Fibroblast of lung (primary cell): ENCODE data around the gene FABP2. TPM values are rescaled to one million over a fixed set of nuclear protein-coding genes. Genes with fewer than 3 reads are reported as not detected.

Source experiments
- DNase-seq, 2 donors: peaks; one replicate each; pipeline versions ENCODE4 v3.0.0 to v3.0.0-alpha.2; 2010; ENCODE audit warnings: low read depth in 2 of 2
- H2AFZ ChIP-seq: 2 replicates; pipeline ENCODE4 v1.5.1; 2012; ENCODE audit warnings: low read length, control low read depth, inconsistent platforms
- H3K27ac ChIP-seq: 2 replicates; pipeline ENCODE4 v1.5.1; 2011; ENCODE audit warnings: low read length, control low read depth; ENCODE audit not compliant: insufficient read depth
- H3K27me3 ChIP-seq: 2 replicates; pipeline ENCODE4 v1.5.1; 2011; ENCODE audit warnings: mild to moderate bottlenecking, low read length; ENCODE audit not compliant: control insufficient read depth, insufficient read depth
- H3K36me3 ChIP-seq: 2 replicates; pipeline ENCODE4 v1.5.1; 2011; ENCODE audit warnings: low read length; ENCODE audit not compliant: control insufficient read depth, insufficient read depth
- H3K4me1 ChIP-seq: 2 replicates; pipeline ENCODE4 v1.5.1; 2011; ENCODE audit warnings: low read length; ENCODE audit not compliant: control insufficient read depth, insufficient read depth; ENCODE audit errors: extremely low read depth
- H3K4me2 ChIP-seq: 2 replicates; pipeline ENCODE4 v1.5.1; 2011; ENCODE audit warnings: low read length, control low read depth; ENCODE audit not compliant: insufficient read depth; ENCODE audit errors: extremely low read depth
- H3K4me3 ChIP-seq, 4 experiments: fragments of 200-600 bp in 1 of 4; sonication (generic) in 1 of 4; replicated peaks in 1 of 4; 2 replicates each; pipeline ENCODE4 v1.5.1; 2011 to 2016; ENCODE audit warnings: low read length in 4 of 4, low read depth in 3 of 4, mild to moderate bottlenecking in 3 of 4, control low read depth in 2 of 4, inconsistent platforms in 1 of 4, mixed read lengths in 1 of 4; ENCODE audit not compliant: insufficient read depth in 1 of 4; ENCODE audit errors: control extremely low read depth in 1 of 4
- H3K79me2 ChIP-seq: 2 replicates; pipeline ENCODE4 v1.5.1; 2012; ENCODE audit warnings: mild to moderate bottlenecking, low read length, inconsistent platforms; ENCODE audit not compliant: control insufficient read depth, insufficient read depth
- H3K9ac ChIP-seq: 2 replicates; pipeline ENCODE4 v1.5.1; 2011; ENCODE audit warnings: mild to moderate bottlenecking, low read length, control low read depth; ENCODE audit not compliant: insufficient read depth
- H3K9me3 ChIP-seq: 2 replicates; pipeline ENCODE4 v1.5.1; 2012; ENCODE audit warnings: low read depth, low read length; ENCODE audit not compliant: control insufficient read depth, insufficient read depth
- H4K20me1 ChIP-seq: 2 replicates; pipeline ENCODE4 v1.5.1; 2011; ENCODE audit warnings: low read length; ENCODE audit not compliant: control insufficient read depth, insufficient read depth; ENCODE audit errors: extremely low read depth
- EZH2 ChIP-seq: IDR thresholded peaks from 2 replicates; pipeline ENCODE4 v1.5.1; 2012; ENCODE audit warnings: low read length, control low read depth, mild to moderate bottlenecking; ENCODE audit errors: missing control alignments
- polyA plus RNA-seq, 2 donors: library from polyadenylated mRNA; depleted of rRNA in 1 of 2; stranded (reverse) in 1 of 2; unstranded in 1 of 2; fragments of >200 nt; gene quantifications; 2 replicates each; pipeline ENCODE4 v1.2.1, GENCODE V29; 2011 to 2012; ENCODE audit warnings: missing spikeins in 1 of 2
- total RNA-seq: library from RNA; depleted of rRNA; stranded (reverse); fragments of >200 nt; gene quantifications from 2 replicates; pipeline ENCODE4 v1.2.1, GENCODE V29; 2014
- TF ChIP-seq, protein P1 (sequence below), 2 donors: IDR thresholded peaks in 1 of 2; conservative IDR thresholded peaks in 1 of 2; 1 replicate in 1 of 2; 2 replicates in 1 of 2; pipeline ENCODE4 v1.5.1; 2011 to 2012; ENCODE audit warnings: low read length in 2 of 2, control low read depth in 1 of 2, inconsistent platforms in 1 of 2, low read depth in 1 of 2, mild to moderate bottlenecking in 1 of 2

FABP2 gene
- total and polyA plus RNA-seq, 2 donors (not counting 1 experiment from before 2014, with no cell fraction given), result not detected

DNA sequence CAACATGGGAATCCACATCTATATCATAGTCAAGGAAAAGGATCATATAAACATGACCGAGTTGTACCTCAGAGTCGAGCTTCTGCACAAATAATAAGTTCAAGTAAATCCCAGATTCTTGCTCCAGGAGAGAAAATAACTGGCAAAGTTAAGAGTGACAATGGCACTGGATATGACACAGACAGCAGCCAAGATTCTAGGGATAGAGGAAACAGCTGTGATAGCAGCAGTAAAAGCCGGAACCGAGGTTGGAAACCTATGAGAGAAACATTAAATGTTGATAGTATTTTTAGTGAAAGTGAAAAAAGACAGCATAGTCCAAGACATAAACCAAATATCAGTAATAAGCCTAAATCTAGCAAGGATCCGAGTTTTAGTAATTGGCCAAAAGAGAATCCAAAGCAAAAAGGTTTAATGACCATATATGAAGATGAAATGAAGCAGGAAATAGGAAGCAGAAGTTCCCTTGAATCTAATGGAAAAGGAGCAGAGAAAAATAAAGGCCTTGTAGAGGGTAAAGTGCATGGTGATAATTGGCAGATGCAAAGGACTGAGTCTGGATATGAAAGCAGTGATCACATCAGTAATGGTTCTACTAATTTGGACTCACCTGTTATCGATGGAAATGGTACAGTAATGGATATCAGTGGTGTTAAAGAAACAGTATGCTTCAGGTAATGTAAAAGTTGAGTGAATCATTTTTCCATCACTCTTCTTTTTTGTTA is 50.4 kb downstream of the FABP2 start:
- H3K9me3 ChIP-seq, result no peaks in the 10 kb centered on the region
- H3K9ac ChIP-seq, result no peak overlapping the region
- peaks cover 2% of the 10 kb centered on the region for H3K36me3 ChIP-seq
- no peak overlapping the region for H3K27ac ChIP-seq
- DNase-seq, result no peak
- no peak overlapping the region for H2AFZ ChIP-seq
- no peaks in the 10 kb centered on the region for H3K79me2 ChIP-seq
- no peak overlapping the region for H3K4me2 ChIP-seq
- no peak overlapping the region for H3K4me3 ChIP-seq
- no peaks in the 10 kb centered on the region for H4K20me1 ChIP-seq
- no peaks in the 10 kb centered on the region for H3K27me3 ChIP-seq
- no peaks in the 10 kb centered on the region for H3K4me1 ChIP-seq
- no peak for TF ChIP-seq EZH2
- TF ChIP-seq, protein P1, sequence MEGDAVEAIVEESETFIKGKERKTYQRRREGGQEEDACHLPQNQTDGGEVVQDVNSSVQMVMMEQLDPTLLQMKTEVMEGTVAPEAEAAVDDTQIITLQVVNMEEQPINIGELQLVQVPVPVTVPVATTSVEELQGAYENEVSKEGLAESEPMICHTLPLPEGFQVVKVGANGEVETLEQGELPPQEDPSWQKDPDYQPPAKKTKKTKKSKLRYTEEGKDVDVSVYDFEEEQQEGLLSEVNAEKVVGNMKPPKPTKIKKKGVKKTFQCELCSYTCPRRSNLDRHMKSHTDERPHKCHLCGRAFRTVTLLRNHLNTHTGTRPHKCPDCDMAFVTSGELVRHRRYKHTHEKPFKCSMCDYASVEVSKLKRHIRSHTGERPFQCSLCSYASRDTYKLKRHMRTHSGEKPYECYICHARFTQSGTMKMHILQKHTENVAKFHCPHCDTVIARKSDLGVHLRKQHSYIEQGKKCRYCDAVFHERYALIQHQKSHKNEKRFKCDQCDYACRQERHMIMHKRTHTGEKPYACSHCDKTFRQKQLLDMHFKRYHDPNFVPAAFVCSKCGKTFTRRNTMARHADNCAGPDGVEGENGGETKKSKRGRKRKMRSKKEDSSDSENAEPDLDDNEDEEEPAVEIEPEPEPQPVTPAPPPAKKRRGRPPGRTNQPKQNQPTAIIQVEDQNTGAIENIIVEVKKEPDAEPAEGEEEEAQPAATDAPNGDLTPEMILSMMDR (conservative IDR thresholded peaks at IDR 0.05 in 1 of 2, IDR thresholded peaks at IDR 0.05 in 1 of 2; ENCODE audit: low read depth in 1 of 2, low read length in 2 of 2), result no peak

DNA sequence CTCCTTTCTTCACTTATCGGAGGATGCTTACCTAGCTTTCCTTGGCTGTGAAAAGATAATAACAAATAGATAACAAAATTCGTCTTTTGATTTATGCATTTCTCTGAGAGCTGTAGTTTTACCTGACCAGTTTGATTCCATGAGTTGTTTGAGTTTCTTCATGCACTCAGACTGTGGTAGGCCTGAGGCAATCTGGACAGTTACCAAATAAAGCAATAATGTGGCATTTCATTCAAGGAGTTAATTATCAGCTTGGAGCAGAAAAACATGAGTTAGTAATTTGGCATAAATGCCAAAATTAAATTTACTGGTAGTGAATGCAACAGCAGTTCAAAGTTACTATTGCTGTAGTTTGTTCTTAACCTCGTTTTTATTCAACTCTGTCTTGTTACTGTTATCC is 53.5 kb downstream of the FABP2 start:
- peaks cover 3% of the 10 kb centered on the region for H3K36me3 ChIP-seq
- no peaks in the 10 kb centered on the region for H3K27me3 ChIP-seq
- H3K79me2 ChIP-seq, result no peaks in the 10 kb centered on the region
- no peaks in the 10 kb centered on the region for H3K4me1 ChIP-seq
- no peaks in the 10 kb centered on the region for H4K20me1 ChIP-seq
- no peak overlapping the region for H3K4me2 ChIP-seq
- no peak overlapping the region for H2AFZ ChIP-seq
- no peak overlapping the region for H3K9ac ChIP-seq
- no peak for DNase-seq
- H3K9me3 ChIP-seq, result no peaks in the 10 kb centered on the region
- TF ChIP-seq EZH2, result no peak
- TF ChIP-seq, protein P1 (conservative IDR thresholded peaks at IDR 0.05 in 1 of 2, IDR thresholded peaks at IDR 0.05 in 1 of 2; ENCODE audit: low read depth in 1 of 2, low read length in 2 of 2), result no peak
- no peak overlapping the region for H3K27ac ChIP-seq
- no peak overlapping the region for H3K4me3 ChIP-seq

Other genes with a start within 250 kb of the FABP2 start
- gene MYOZ2, start 186.3 kb downstream of the FABP2 start, total RNA-seq, result 0.17 and 0.26 TPM in 2 replicates
- gene MYOZ2, start 186.3 kb downstream of the FABP2 start, polyA plus RNA-seq, result 0.55 and 0.59 TPM in 2 replicates
- 90.7 and 102 TPM in 2 replicates for gene USP53, start 109.4 kb downstream of the FABP2 start, total RNA-seq
- gene USP53, start 109.4 kb downstream of the FABP2 start, polyA plus RNA-seq, result 55.7 and 56.9 TPM in 2 replicates